ENCODE results near the gene ATG4D. TPM values are rescaled to one million over a fixed set of nuclear protein-coding genes. Genes with fewer than 3 reads are reported as not detected.

Gene ATG4D
- total RNA-seq, 1 donor from 2014 or later, result 5.1 TPM

DNA sequence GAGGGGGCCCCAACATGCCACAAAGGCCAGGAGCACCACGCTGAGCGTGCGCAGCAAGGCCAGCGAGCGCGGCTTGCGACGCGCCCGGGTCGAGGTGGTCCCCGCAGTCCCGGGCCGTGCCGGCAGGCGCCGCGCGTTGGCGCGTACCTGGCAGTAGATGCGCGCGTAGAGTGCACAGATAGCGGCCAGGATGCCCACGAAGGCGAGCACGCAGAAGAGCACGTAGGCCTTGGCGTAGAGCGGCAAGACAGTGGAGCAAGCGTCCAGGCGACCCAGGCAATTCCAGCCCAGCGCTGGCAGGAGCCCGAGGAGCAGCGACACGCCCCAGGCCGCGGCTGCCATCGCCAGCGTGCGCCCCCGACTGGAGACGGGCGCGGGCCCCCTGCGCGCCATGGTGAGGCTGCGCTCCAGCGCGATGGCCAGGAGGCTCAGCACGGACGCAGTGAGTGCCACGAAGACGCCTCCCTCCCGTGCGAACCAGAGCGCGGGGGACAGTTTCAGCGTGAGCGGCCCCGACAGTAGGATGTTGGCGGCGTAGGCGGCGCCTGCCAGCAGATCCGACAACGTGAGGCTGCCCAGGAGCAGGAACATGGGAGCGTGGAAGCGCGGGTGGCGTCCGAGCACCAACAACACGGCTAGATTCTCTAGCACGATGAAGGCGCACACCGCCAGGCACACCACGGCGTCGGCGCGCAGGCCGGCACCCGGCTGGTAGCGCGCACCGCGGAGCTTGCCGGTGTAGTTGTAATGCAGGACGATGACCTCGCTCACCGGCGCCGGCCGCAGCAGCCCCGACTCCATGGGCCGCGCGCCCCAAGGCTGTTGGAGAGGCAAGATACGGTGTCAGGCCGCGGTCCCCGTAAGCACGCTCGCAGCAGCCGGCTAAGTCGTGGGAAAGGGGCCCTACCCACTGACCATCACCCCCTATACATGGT is 29.2 kb upstream of the ATG4D start:
- peaks cover 21% of the 10 kb centered on the region for H3K4me1 ChIP-seq
- no peaks in the 10 kb centered on the region for H3K36me3 ChIP-seq
- no peaks in the 10 kb centered on the region for H3K36me3 Mint-ChIP-seq
- peaks cover 36% of the 10 kb centered on the region for H3K4me1 Mint-ChIP-seq
- H3K27ac Mint-ChIP-seq, result no peak overlapping the region
- peaks cover 92% of the 10 kb centered on the region for H3K27me3 ChIP-seq
- H3K9me3 Mint-ChIP-seq, result peaks cover 2% of the 10 kb centered on the region
- TF ChIP-seq, protein P1, sequence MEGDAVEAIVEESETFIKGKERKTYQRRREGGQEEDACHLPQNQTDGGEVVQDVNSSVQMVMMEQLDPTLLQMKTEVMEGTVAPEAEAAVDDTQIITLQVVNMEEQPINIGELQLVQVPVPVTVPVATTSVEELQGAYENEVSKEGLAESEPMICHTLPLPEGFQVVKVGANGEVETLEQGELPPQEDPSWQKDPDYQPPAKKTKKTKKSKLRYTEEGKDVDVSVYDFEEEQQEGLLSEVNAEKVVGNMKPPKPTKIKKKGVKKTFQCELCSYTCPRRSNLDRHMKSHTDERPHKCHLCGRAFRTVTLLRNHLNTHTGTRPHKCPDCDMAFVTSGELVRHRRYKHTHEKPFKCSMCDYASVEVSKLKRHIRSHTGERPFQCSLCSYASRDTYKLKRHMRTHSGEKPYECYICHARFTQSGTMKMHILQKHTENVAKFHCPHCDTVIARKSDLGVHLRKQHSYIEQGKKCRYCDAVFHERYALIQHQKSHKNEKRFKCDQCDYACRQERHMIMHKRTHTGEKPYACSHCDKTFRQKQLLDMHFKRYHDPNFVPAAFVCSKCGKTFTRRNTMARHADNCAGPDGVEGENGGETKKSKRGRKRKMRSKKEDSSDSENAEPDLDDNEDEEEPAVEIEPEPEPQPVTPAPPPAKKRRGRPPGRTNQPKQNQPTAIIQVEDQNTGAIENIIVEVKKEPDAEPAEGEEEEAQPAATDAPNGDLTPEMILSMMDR (IDR thresholded peaks at IDR 0.05), result peak; percentile 55
- TF ChIP-seq EZH2 (IDR thresholded peaks at IDR 0.05) (peak; percentile 90), EZH2phosphoT487 (IDR thresholded peaks at IDR 0.05) (peak; percentile 93)
- no peak overlapping the region for H3K27ac ChIP-seq
- H3F3A ChIP-seq (ENCODE audit: low read depth), result peaks cover 31% of the 10 kb centered on the region
- peaks cover 33% of the 10 kb centered on the region for H3K27me3 Mint-ChIP-seq (ENCODE audit: insufficient read depth, low read depth)
- H3K4me3 ChIP-seq, result peak overlapping the region; percentile 41
- no peak overlapping the region for H3K9ac ChIP-seq
- peak; percentile 88 for DNase-seq (ENCODE audit: low spot score)
- H3K79me2 ChIP-seq (ENCODE audit: low read depth), result no peaks in the 10 kb centered on the region
- H4K20me1 ChIP-seq (ENCODE audit: low read depth), result peaks cover 22% of the 10 kb centered on the region
- H3K4me3 Mint-ChIP-seq, result peak overlapping the region; percentile 64
- peak overlapping the region; percentile 98 for H2AFZ ChIP-seq (replicated peaks)
- H3K4me2 ChIP-seq, result peak overlapping the region; percentile 71
- no peaks in the 10 kb centered on the region for H3K9me3 ChIP-seq (ENCODE audit: low read depth)

DNA sequence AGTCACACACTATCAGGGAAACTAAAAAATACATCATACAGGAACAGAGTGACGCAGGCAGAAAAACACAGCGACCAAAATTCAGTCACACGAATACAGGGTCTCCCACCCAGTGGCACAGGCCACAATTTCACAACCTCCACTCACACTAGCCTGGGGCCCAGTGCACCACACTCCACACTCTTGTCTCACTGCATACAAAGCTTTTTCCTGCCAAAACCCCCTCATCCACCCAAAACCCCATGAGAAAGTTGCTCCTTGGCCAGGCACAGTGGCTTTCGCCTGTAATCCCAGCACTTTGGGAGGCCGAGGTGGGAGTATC is 27.7 kb upstream of the ATG4D start:
- DNase-seq (ENCODE audit: low spot score), result no peak
- Histone ChIP-seq H3K9me3 (ENCODE audit: low read depth) (no peaks in the 10 kb centered on the region), H3K4me2 (no peak overlapping the region), H2AFZ (replicated peaks) (no peak overlapping the region), H3K4me3 (no peak overlapping the region), H3K27ac (no peak overlapping the region), H3K27me3 (peaks cover 100% of the 10 kb centered on the region), H3K79me2 (ENCODE audit: low read depth) (no peaks in the 10 kb centered on the region), H3K36me3 (no peaks in the 10 kb centered on the region), H3K4me1 (peaks cover 21% of the 10 kb centered on the region), H4K20me1 (ENCODE audit: low read depth) (peaks cover 22% of the 10 kb centered on the region), H3F3A (ENCODE audit: low read depth) (peaks cover 31% of the 10 kb centered on the region), H3K9ac (no peak overlapping the region)
- peaks cover 34% of the 10 kb centered on the region for H3K27me3 Mint-ChIP-seq (ENCODE audit: insufficient read depth, low read depth)
- H3K36me3 Mint-ChIP-seq, result no peaks in the 10 kb centered on the region
- H3K9me3 Mint-ChIP-seq, result peaks cover 3% of the 10 kb centered on the region
- peaks cover 34% of the 10 kb centered on the region for H3K4me1 Mint-ChIP-seq
- H3K4me3 Mint-ChIP-seq, result peak overlapping the region; percentile 33
- peak overlapping the region; percentile 15 for H3K27ac Mint-ChIP-seq
- TF ChIP-seq EZH2 (IDR thresholded peaks at IDR 0.05) (no peak), EZH2phosphoT487 (IDR thresholded peaks at IDR 0.05) (no peak)
- TF ChIP-seq, protein P1 (IDR thresholded peaks at IDR 0.05), result no peak

DNA sequence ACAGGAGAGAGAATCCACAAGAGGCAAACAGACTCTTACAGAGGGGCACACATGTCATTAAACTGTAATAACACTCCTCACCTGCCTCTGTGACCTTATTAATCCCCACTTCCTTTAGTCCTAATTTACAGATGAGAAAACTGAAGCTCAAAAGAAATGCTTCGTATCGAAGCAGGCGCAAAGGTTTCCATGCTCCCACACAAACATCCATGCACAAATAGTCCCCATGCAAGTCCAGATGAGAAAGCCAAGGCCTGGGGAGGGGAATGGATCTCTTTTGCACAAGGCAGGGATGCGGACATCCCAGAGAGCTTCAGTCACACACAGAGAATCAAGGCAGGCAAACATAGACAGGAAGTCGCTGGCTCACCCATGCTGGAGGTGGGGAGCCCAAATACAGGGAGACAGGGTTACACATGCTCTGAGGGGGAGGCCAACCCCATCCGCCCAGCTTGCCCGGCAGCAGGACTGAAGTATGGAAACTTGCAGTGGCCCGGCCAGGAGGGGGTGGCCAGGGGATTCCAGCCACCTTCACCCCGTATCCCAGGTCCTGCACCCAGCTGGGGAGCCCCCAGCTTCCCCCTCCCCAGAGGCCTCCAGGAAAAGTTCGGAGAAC is 26.9 kb upstream of the ATG4D start:
- peaks cover 34% of the 10 kb centered on the region for H3K27me3 Mint-ChIP-seq (ENCODE audit: insufficient read depth, low read depth)
- Histone ChIP-seq H3K9me3 (ENCODE audit: low read depth) (no peaks in the 10 kb centered on the region), H3K4me2 (peak overlapping the region; percentile 76), H3F3A (ENCODE audit: low read depth) (peaks cover 31% of the 10 kb centered on the region), H3K27me3 (peaks cover 93% of the 10 kb centered on the region), H3K4me1 (peaks cover 21% of the 10 kb centered on the region), H3K79me2 (ENCODE audit: low read depth) (no peaks in the 10 kb centered on the region), H3K36me3 (no peaks in the 10 kb centered on the region), H4K20me1 (ENCODE audit: low read depth) (peaks cover 22% of the 10 kb centered on the region), H3K27ac (no peak overlapping the region), H3K4me3 (peak overlapping the region; percentile 44), H2AFZ (replicated peaks) (peak overlapping the region; percentile 63), H3K9ac (no peak overlapping the region)
- H3K36me3 Mint-ChIP-seq, result no peaks in the 10 kb centered on the region
- DNase-seq (ENCODE audit: low spot score), result no peak
- H3K27ac Mint-ChIP-seq, result peak overlapping the region; percentile 38
- TF ChIP-seq EZH2 (IDR thresholded peaks at IDR 0.05), result no peak
- TF ChIP-seq, protein P1 (IDR thresholded peaks at IDR 0.05), result no peak
- no peak for TF ChIP-seq EZH2phosphoT487 (IDR thresholded peaks at IDR 0.05)
- H3K4me3 Mint-ChIP-seq, result peak overlapping the region; percentile 86
- H3K4me1 Mint-ChIP-seq, result peaks cover 34% of the 10 kb centered on the region
- peaks cover 3% of the 10 kb centered on the region for H3K9me3 Mint-ChIP-seq
